ENCODE results near the gene PPID. TPM values are rescaled to one million over a fixed set of nuclear protein-coding genes. Genes with fewer than 3 reads are reported as not detected.

Gene PPID
- total and polyA plus RNA-seq, 2 of the 13 experiments (the other 11 are each of a cell fraction or from before 2014, with no cell fraction given): 15.4 to 63.4 TPM

DNA sequence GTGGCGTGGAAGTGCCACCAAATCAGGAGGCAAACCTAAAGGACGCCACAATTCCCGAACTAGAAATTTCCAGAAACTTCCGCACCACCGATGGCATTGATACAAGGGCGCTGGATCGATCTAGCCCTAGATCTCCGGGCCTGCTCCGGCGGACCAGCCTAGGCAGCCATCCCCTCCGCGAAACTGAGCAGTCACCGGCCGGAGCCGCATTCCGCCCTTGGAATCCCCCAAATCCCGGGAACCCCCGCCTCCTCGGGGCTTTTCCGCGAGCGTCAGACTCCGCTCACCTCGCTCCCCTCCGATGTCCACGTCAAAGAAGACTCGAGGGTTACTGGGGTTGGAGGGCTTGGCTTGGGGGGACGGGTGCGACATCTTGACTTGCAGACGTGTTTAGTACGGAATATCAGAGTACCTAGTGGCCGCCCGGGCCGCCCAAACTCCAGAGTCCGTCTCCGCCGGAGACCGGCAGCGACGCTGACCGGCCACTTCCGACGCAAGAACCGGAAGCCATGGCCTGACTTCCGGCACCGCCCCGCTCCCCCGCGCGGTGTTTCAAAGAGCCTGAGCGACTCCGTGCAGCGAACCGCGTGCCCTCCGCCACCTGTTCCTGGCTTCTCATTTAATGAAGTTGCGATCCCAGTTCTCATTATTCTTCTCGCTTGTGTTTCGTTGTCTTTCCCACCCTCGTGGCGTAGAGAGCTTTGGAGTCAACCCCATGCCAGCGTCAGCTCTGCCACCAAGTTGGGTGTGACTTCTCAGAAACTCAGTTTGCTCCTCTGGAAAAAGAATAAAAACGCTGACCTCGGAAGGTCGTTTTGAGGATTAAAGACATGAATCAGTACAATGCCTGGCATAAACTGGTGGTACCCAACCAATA lies at the start of gene PPID (continued):
- peak; percentile 61; the same call in 1 of the 2 replicates for TF ChIP-seq IRF2 (CRISPR knock-in tag; IDR thresholded peaks at IDR 0.05)
- no peak for TF ChIP-seq ZNF780A (CRISPR knock-in tag; IDR thresholded peaks at IDR 0.05)
- TF ChIP-seq DDIT3 (CRISPR knock-in tag; IDR thresholded peaks at IDR 0.05): no peak
- TF ChIP-seq SOX5 (CRISPR knock-in tag; IDR thresholded peaks at IDR 0.05; ENCODE audit: borderline replicate concordance): peak; percentile 67; the same call in 1 of the 2 replicates
- TF ChIP-seq TBX2 (CRISPR knock-in tag; IDR thresholded peaks at IDR 0.05; ENCODE audit: borderline replicate concordance): peak; percentile 82
- TF ChIP-seq, protein P1, sequence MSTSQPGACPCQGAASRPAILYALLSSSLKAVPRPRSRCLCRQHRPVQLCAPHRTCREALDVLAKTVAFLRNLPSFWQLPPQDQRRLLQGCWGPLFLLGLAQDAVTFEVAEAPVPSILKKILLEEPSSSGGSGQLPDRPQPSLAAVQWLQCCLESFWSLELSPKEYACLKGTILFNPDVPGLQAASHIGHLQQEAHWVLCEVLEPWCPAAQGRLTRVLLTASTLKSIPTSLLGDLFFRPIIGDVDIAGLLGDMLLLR (CRISPR knock-in tag; IDR thresholded peaks at IDR 0.05): peak; percentile 61; the same call in 1 of the 2 replicates
- TF ChIP-seq MAZ (IDR thresholded peaks at IDR 0.05; ENCODE audit: borderline replicate concordance, low read depth, low read length): no peak
- peak; percentile 78 for TF ChIP-seq MAZ (CRISPR knock-in tag; IDR thresholded peaks at IDR 0.05; ENCODE audit: low read depth)
- no peak for TF ChIP-seq ZNF776 (CRISPR knock-in tag; IDR thresholded peaks at IDR 0.05)
- no peak for TF ChIP-seq SMYD3 (CRISPR knock-in tag; IDR thresholded peaks at IDR 0.05)
- TF ChIP-seq, protein P2, sequence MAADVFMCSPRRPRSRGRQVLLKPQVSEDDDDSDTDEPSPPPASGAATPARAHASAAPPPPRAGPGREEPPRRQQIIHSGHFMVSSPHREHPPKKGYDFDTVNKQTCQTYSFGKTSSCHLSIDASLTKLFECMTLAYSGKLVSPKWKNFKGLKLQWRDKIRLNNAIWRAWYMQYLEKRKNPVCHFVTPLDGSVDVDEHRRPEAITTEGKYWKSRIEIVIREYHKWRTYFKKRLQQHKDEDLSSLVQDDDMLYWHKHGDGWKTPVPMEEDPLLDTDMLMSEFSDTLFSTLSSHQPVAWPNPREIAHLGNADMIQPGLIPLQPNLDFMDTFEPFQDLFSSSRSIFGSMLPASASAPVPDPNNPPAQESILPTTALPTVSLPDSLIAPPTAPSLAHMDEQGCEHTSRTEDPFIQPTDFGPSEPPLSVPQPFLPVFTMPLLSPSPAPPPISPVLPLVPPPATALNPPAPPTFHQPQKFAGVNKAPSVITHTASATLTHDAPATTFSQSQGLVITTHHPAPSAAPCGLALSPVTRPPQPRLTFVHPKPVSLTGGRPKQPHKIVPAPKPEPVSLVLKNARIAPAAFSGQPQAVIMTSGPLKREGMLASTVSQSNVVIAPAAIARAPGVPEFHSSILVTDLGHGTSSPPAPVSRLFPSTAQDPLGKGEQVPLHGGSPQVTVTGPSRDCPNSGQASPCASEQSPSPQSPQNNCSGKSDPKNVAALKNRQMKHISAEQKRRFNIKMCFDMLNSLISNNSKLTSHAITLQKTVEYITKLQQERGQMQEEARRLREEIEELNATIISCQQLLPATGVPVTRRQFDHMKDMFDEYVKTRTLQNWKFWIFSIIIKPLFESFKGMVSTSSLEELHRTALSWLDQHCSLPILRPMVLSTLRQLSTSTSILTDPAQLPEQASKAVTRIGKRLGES (CRISPR knock-in tag; IDR thresholded peaks at IDR 0.05; ENCODE audit: borderline replicate concordance): peak; percentile 46; the same call in 1 of the 2 replicates
- TF ChIP-seq, protein P3, sequence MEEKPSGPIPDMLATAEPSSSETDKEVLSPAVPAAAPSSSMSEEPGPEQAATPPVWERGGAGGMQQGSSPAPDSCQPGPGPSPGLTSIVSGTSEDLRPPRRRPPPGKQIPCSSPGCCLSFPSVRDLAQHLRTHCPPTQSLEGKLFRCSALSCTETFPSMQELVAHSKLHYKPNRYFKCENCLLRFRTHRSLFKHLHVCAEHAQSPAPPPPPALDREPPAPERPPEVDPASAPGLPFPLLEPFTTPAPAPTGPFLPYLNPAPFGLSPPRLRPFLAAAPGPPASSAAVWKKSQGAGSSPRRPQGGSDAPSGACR (CRISPR knock-in tag; IDR thresholded peaks at IDR 0.05): no peak
- TF ChIP-seq GATAD2A (CRISPR knock-in tag; IDR thresholded peaks at IDR 0.05): peak; percentile 55
- TF ChIP-seq, protein P4, sequence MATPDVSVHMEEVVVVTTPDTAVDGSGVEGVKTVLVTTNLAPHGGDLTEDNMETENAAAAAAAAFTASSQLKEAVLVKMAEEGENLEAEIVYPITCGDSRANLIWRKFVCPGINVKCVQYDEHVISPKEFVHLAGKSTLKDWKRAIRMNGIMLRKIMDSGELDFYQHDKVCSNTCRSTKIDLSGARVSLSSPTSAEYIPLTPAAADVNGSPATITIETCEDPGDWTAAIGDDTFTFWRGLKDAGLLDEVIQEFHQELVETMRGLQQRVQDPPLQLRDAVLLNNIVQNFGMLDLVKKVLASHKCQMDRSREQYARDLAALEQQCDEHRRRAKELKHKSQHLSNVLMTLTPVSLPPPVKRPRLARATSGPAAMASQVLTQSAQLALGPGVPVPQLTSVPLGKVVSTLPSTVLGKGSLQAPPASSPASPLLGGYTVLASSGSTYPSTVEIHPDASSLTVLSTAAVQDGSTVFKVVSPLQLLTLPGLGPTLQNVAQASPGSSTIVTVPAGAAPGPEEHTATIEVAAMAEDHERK (CRISPR knock-in tag; IDR thresholded peaks at IDR 0.05; ENCODE audit: low read depth): peak; percentile 44; the same call in 1 of the 2 replicates
- TF ChIP-seq, protein P5, sequence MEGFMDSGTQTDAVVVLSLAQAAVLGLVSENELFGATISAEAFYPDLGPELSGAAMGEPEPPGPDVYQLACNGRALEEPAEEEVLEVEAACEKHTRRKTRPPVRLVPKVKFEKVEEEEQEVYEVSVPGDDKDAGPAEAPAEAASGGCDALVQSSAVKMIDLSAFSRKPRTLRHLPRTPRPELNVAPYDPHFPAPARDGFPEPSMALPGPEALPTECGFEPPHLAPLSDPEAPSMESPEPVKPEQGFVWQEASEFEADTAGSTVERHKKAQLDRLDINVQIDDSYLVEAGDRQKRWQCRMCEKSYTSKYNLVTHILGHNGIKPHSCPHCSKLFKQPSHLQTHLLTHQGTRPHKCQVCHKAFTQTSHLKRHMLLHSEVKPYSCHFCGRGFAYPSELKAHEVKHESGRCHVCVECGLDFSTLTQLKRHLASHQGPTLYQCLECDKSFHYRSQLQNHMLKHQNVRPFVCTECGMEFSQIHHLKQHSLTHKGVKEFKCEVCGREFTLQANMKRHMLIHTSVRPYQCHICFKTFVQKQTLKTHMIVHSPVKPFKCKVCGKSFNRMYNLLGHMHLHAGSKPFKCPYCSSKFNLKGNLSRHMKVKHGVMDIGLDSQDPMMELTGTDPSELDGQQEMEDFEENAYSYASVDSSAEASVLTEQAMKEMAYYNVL (CRISPR knock-in tag; IDR thresholded peaks at IDR 0.05; ENCODE audit: borderline replicate concordance): no peak
- TF ChIP-seq ZNF501 (CRISPR knock-in tag; IDR thresholded peaks at IDR 0.05): peak; percentile 85
- TF ChIP-seq ZNF337 (CRISPR knock-in tag; IDR thresholded peaks at IDR 0.05; ENCODE audit: borderline replicate concordance, low read depth): no peak
- no peak for TF ChIP-seq SRF (IDR thresholded peaks at IDR 0.05; ENCODE audit: low read depth, low read length)
- no peak for TF ChIP-seq ZNF367 (CRISPR knock-in tag; IDR thresholded peaks at IDR 0.05; ENCODE audit: borderline replicate concordance)
- peak; percentile 39; the same call in 1 of the 2 replicates for TF ChIP-seq ZNF274 (CRISPR knock-in tag; IDR thresholded peaks at IDR 0.05)
- no peak for TF ChIP-seq TEAD3 (CRISPR knock-in tag; optimal IDR thresholded peaks at IDR 0.05; ENCODE audit: borderline replicate concordance)

Data from HepG2 (cell line).